ENCODE results near the gene NAA38. TPM values are rescaled to one million over a fixed set of nuclear protein-coding genes. Genes with fewer than 3 reads are reported as not detected.

The NAA38 gene
- total and polyA plus RNA-seq, 10 donors = 51.0 to 185 (median 65.6) TPM

DNA sequence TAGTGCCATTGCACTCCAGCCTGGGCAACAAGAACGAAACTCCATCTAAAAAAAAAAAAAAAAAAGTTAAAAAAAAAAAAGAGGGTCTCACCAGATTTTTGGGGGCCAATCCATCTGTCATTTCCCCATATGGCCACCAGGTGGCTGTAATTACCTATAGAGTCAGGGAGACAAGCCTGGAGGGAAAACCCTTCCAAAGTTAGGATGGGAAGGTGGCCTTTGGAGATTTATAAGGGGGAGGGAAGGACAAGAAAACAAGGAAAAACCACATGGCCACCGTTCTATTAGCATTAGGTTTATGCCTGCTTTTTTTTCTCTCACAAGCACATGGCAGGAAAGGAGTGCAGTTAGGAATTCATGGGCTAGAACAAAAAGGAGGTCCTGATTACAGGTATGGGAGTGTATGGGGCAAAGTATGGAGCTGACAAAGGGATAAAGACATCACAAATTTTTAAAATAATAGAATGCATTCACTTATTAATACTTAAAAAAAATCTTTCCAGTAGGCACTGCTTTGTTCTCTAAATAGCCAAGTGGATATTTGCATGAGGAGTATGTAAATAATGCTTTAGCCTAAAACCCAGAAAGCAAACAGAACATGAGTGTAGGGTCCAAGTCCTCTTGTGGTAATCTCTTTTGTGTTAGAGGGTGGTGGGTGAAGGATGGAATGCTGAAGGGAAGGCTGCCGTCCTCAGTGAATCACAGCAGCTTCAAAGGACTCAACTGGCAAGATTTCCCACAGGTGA is 5.5 kb upstream of the NAA38 start:
- Histone ChIP-seq H3K27me3 (replicated peaks in 1 of 7) (no peaks in the 10 kb centered on the region), H3K9me3 (no peaks in the 10 kb centered on the region), H3K27ac (no peak overlapping the region), H3K36me3 (peaks cover 0 to 18% (median 0%) of the 10 kb centered on the region in 6 donors), H3K4me1 (peaks cover 7 to 46% (median 26%) of the 10 kb centered on the region in 6 donors), H3K4me3 (no peak overlapping the region)
- intact Hi-C loops (cut with DNase I; ENCODE audit: low total_unique reads) = loop anchor here (5.0 kb wide), 2 partner anchors 36 to 124 kb away; no protein-coding TSS in a partner anchor
- no peak for DNase-seq
- 31 to 45% (median 38%) methylated on average over 3 of the region's 3 CpGs for WGBS, 5 donors
- TF ChIP-seq POLR2A (IDR thresholded peaks at IDR 0.05) = no peak
- TF ChIP-seq CTCF (IDR thresholded peaks at IDR 0.05 in 8 of 11, conservative IDR thresholded peaks at IDR 0.05 in 3 of 11) = peak; percentile 61 to 95 (median 88)

GRCh38 chr17:7859028-7859427 is 1.7 kb upstream of the NAA38 start:
- no peak for DNase-seq
- 92 to 95% (median 94%) methylated on average over 8 of the region's 8 CpGs for WGBS, 5 donors
- peak overlapping the region in 4 of 8 donors; percentile 53 to 79 (median 71) for H3K4me3 ChIP-seq
- H3K27ac ChIP-seq = peak overlapping the region in 2 of 8 donors; percentile 94 to 99
- peaks cover 27 to 65% (median 49%) of the 10 kb centered on the region in 6 donors for H3K4me1 ChIP-seq
- no peaks in the 10 kb centered on the region for H3K27me3 ChIP-seq (replicated peaks in 1 of 7)
- H3K9me3 ChIP-seq = no peaks in the 10 kb centered on the region
- H3K36me3 ChIP-seq = peaks cover 0 to 40% (median 4%) of the 10 kb centered on the region in 6 donors
- intact Hi-C loops (cut with DNase I; ENCODE audit: low total_unique reads) = no loop called here
- TF ChIP-seq POLR2A (IDR thresholded peaks at IDR 0.05) (no peak), CTCF (IDR thresholded peaks at IDR 0.05 in 8 of 11, conservative IDR thresholded peaks at IDR 0.05 in 3 of 11) (no peak), POLR2AphosphoS5 (IDR thresholded peaks at IDR 0.05) (no peak)

DNA sequence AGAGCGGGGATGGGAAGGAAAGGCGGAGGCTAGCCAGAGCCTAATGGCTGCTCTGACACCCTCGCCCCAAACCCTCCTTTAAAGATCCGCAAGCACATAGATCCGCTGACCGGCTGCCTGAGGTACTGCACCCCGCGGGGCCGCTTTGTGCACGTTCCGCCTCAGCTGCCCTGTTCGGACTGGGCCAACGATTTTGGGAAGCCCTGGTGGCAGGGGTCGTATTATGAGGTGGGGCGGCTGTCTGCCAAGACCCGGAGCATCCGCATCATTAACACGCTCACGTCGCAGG is 1.1 kb upstream of the NAA38 start:
- Histone ChIP-seq H3K27me3 (replicated peaks in 1 of 7) (no peaks in the 10 kb centered on the region), H3K4me1 (peaks cover 27 to 70% (median 50%) of the 10 kb centered on the region in 6 donors), H3K9me3 (no peaks in the 10 kb centered on the region), H3K27ac (peak overlapping the region; percentile 76 to 99 (median 95)), H3K36me3 (peaks cover 0 to 45% (median 9%) of the 10 kb centered on the region in 6 donors), H3K4me3 (peak overlapping the region; percentile 43 to 80 (median 71))
- 30 to 64% (median 56%) methylated on average over 20 of the region's 20 CpGs for WGBS, 5 donors
- intact Hi-C loops (cut with DNase I; ENCODE audit: low total_unique reads) = no loop called here
- DNase-seq = peak; percentile 88
- TF ChIP-seq POLR2AphosphoS5 (IDR thresholded peaks at IDR 0.05) (no peak), CTCF (IDR thresholded peaks at IDR 0.05 in 8 of 11, conservative IDR thresholded peaks at IDR 0.05 in 3 of 11) (peak in 7 of 11 experiments; percentile 15 to 51 (median 40))

- no peaks in the 10 kb centered on the region for H3K27me3 ChIP-seq (replicated peaks in 1 of 7)
- DNase-seq = peak; percentile 95
- H3K4me3 ChIP-seq = peak within 1 kb of the TSS; percentile 43 to 80 (median 71)
- no peaks in the 10 kb centered on the region for H3K9me3 ChIP-seq
- TF ChIP-seq POLR2A (IDR thresholded peaks at IDR 0.05) (peak in 1 of 3 donors; percentile 56), CTCF (IDR thresholded peaks at IDR 0.05 in 8 of 11, conservative IDR thresholded peaks at IDR 0.05 in 3 of 11) (peak in 1 of 11 experiments; percentile 2), POLR2AphosphoS5 (IDR thresholded peaks at IDR 0.05) (peak; percentile 68 to 87 (median 69))
- intact Hi-C loops (cut with DNase I; ENCODE audit: low total_unique reads) = no loop called here
- H3K27ac ChIP-seq = peak within 1 kb of the TSS; percentile 76 to 99 (median 95)
- peaks cover 27 to 70% (median 48%) of the 10 kb centered on the region in 6 donors for H3K4me1 ChIP-seq
- 3 to 9% (median 5%) methylated on average over 43 to 48 of the region's 48 CpGs for WGBS, 5 donors
- peaks cover 0 to 51% (median 14%) of the 10 kb centered on the region in 6 donors for H3K36me3 ChIP-seq
Observed at GRCh38 chr17:7857713-7858521, 558 bp upstream of the NAA38 start, which contains the start of gene CYB5D1. CYB5D1 (plus strand) TSS chr17:7858003; CDS start chr17:7858135, 132 bp downstream.
